ENCODE measurements around the gene TST. TPM values are rescaled to one million over a fixed set of nuclear protein-coding genes. Genes with fewer than 3 reads are reported as not detected.

The TST gene
- total RNA-seq, 1 experiment from 2014 or later, result 165 TPM

DNA sequence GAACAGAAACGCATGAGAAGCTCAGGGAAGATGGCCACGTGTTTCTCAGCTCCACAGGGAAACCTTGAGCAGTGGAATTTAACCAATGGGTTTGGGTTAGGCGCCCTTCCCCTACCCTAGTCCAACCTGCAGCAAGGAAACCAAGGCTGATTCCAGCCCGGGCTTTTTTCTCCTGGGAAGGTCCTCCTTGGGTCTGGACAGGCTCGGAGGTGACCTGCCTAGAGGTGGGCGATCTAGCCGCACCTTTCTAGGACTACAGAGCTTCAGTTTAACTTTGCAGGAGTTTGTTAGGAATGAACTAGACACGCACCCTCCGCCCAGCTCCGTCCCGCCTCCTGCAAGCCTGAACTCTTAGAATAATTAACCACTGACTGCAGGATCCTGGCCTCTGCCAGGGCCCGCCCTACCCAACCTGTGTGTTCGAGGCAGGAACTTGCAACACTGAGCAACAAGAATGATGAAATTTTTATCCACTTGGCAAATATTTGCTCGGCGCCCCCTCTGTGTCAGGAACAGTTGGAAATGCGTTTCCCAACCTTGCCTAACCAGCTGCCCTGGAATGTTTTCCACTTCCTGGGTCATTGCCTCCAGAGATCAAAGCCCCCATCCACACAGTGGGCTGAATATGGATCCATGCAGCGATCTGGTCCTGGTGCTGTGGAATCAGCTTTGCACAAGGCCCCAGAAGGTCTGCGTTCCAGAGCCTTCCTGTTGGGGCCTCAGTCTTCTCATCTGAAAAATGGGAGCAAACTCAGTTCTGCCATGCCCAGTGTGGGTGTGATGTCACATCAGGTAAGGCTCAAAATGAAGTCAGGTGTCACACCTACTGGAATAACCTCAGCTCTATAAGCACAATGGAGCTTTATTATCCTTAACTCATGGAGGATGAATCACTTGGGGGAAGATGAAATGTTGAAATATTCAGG is 13.6 kb upstream of the TST start:
- peak; percentile 84 for DNase-seq (ENCODE audit: low spot score)

DNA sequence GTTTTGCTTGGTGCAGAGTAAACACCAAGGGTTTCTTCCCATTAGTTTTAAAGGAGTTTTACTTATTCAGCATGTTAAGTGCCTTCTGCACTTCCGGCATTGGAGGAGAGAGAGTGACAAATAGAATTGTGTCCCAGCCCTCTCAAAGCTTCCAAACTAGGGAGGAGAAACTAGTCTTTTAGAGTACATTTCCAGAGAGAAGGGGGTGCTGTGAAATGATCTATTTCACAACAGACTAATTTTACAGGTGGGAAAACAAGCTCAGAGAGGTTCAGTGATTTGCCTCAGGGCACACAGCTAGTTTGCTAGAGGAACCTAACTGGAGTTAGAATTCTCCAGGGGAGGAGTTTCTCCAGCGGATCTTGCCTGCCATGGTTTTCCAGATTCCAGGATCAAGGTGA is 12.9 kb upstream of the TST start:
- no peak for DNase-seq (ENCODE audit: low spot score)

DNA sequence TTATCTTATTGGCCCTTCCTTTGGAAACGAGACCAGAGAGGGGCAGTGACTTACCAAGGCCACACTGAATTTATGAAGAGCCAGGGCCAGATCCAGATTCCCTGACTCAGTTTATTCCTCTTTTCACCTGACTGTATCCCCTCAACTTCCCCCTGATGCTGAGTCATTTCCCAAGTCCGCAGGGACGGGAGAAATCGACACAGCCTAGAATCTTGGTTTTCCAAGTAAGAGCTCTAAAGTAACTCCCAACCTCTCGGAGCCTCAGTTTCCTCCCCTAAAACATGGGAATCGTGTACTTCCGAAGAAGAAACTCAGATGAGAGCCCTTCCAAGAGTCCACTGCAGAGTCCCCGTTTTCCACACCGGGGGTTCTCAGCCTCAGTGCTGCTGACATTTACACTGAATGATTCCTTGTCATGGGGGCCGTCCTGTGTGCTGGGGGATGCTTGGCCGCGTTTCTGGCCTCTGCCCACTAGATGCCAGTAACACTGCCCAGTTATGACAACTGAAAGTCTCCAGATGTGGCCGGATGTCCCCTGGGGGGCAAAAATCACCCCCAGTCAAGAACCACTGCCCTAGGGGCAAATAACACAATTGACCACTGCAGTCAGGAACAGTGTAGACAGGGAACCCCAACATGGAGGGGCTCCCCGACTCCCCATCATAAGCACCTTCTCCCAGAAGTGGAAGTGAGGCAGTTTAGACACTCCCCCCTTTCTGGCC is 11.5 kb upstream of the TST start:
- no peak for DNase-seq (ENCODE audit: low spot score)

DNA sequence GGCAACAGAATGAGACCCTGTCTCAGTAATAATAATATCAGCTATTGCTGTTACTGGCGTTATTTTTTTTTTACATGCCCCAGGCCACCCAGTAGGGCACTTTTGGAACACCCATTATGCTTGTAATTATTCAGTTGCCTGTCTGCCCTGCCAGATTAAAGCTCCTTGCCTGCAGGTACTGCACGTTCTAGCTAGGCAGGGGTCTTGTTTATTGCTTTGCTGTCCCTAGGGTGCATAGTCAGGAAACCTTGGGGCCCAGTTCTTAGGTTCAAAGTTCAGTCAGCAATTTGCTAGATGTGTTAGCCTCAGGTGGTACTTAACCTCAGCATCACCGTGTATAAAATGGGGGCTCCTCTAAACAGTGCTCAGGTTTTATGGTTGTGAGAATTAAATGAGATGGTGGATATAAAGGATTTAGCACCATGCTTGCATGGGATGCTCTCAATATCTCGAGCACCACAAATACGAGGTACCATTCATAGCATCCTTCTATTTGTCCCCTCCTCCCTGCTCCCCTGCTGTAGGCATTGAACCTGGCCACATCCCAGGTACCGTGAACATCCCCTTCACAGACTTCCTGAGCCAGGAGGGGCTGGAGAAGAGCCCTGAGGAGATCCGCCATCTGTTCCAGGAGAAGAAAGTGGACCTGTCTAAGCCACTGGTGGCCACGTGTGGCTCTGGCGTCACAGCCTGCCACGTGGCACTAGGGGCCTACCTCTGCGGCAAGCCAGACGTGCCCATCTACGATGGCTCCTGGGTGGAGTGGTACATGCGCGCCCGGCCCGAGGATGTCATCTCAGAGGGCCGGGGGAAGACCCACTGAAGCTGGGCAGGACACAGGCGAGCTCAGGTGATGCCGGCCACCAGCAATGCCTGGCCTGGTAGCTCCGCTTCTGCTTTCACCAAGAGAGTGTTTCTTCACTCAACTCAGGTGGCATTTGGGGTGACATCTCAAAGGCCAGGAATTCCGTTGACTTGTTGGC is 9.7 kb upstream of the TST start:
- no peak for DNase-seq (ENCODE audit: low spot score)

DNA sequence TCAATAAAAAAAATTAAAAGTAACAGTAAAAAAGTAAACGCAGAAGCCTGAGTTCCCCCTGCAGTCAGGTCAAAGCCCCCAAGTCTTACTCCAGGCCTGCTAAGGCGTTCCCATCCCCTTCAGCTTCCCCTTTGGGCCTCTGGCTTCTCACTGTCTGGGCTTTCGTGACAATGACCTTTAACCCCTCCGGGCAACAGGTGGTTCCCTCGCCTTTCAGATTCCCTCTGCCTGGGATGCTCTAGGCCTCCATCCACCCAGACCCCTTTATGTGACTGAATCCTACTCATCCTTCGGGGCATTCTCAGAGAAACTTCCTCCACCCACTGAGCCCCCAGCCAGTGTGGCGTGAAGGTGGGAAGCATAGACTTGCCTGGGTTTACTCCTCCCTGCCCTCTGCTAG is 8.3 kb upstream of the TST start:
- DNase-seq (ENCODE audit: low spot score), result no peak

DNA sequence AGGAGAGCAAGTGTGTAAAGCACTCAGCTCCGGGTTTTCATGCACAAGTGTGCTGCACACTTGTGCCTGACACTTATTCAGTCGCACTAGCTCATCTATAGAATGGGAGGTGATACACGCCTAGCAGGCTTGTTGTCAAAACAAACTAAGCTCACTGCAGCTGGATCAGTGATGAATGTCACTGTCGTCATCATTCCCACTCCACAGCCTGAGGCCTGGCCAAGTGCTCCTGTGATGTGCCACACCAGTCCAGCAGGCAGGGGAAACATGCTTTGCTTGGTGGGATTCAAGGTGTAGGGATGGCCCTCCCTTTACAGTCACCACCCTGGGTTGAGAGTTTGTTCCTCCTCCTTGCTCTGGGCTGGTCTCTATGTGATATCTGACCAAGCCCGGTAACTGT is 7.1 kb upstream of the TST start:
- no peak for DNase-seq (ENCODE audit: low spot score)

DNA sequence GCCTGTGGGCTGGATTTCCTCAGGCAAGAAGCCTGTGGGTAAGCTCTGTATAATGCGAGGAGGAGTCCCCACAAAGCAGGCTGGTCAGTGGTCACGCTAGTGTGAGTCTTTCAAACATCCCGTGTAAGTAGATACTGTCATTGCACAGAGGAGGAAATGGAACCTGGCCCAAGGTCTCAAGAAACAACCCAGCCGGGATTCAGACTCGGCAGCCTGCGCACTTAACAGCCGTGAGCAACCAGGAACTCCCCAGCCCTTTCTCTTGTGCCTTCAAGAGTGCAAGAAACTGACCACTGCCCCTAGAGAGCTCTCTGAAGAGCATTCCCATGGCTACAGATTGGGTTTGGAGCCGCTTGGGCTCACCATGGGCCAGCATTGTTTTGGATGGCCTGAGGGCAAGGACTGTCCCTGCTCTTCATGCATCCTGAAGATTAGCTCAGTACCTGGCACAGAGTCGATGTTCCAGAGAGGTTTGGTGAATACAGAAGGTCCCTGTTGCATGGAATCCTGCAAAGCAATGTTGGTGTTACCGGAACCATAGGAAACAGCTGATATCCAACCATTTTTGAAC is 6.3 kb upstream of the TST start:
- no peak for DNase-seq (ENCODE audit: low spot score)

DNA sequence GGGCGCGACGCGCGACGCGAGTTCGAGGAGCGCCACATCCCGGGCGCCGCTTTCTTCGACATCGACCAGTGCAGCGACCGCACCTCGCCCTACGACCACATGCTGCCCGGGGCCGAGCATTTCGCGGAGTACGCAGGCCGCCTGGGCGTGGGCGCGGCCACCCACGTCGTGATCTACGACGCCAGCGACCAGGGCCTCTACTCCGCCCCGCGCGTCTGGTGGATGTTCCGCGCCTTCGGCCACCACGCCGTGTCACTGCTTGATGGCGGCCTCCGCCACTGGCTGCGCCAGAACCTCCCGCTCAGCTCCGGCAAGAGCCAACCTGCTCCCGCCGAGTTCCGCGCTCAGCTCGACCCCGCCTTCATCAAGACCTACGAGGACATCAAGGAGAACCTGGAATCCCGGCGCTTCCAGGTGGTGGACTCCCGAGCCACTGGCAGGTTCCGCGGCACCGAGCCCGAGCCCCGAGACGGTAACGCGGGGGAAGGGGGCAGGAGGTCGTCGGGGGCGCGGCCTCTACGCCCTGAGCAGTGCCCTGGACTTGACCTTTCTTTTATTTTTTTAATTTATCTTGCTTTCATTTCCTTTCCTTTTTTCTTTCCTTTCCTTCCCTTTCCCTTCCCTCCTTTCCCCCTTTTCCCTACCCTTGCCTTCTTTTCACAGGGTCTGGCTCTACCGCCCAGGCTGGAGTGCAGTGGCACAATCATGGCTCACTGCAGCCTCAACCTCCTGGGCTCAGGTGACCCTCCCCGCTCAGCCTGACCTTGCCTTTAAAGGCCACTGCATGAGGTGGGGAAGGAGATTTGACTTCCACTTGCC is 5.3 kb upstream of the TST start:
- DNase-seq (ENCODE audit: low spot score), result no peak

DNA sequence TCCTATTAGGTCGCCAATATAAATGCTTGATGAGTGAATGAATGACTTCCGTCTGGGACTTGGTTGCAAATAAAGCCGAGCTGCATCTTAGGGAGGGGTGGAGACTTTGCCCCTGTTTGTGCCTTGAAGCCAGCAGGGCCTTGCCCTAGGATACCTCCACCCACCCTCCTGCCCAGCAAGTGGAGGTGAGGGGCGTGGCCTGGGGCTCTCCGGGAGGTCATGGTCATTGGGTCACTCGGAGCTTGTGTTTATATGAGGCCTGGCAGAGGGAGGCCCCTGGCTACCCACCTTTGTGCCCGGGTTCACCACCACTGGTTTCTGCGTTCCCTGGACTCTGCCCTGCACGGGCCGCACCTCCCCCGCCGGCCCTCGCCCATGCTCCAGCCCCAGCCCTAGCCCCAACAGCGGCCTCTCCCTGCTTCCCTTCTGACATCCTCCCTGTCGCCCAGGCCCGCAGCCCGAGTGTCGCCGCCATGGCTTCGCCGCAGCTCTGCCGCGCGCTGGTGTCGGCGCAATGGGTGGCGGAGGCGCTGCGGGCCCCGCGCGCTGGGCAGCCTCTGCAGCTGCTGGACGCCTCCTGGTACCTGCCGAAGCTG is 4.6 kb upstream of the TST start:
- DNase-seq (ENCODE audit: low spot score), result no peak

DNA sequence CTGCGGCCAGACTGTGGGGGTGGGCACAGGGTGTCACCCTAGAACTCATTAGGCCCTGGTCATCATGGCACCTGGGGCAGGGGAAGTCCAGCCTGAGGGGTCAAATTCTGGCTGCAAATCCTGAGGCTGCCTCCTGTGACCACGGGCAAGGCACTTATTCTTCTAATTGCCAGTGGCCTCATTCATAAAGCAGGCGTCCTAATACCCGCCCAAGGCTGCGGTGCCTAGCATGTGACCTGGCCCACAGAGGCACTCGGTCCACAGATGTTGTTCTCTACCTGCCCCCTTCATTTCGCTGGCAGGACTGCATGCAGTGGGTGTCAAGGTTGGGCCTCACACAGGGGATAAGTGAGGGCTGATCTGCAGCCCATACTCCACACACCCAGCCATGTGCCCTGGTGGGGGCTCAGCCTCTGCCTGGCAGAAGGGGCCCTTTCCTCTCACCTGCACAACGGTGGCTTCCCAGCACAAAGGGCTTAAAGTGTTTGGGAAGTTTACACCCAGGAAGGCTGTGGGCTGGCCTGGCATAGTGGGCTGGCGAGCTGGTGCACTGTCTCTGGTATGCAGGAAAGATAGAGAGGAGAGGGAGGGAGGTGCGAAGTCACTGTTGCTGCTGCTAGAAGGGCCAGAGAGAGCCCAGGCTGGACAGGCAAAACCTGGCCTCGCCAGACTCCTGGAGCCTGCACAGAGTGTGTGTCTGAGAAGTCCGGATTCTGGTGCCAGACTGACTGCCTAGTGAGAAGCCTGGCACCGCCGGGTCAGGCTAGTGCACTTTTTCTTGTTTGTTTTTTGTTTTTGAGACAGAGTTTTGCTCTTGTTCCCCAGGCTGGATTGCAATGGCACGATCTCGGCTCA is 3.5 kb upstream of the TST start:
- DNase-seq (ENCODE audit: low spot score), result no peak

DNA sequence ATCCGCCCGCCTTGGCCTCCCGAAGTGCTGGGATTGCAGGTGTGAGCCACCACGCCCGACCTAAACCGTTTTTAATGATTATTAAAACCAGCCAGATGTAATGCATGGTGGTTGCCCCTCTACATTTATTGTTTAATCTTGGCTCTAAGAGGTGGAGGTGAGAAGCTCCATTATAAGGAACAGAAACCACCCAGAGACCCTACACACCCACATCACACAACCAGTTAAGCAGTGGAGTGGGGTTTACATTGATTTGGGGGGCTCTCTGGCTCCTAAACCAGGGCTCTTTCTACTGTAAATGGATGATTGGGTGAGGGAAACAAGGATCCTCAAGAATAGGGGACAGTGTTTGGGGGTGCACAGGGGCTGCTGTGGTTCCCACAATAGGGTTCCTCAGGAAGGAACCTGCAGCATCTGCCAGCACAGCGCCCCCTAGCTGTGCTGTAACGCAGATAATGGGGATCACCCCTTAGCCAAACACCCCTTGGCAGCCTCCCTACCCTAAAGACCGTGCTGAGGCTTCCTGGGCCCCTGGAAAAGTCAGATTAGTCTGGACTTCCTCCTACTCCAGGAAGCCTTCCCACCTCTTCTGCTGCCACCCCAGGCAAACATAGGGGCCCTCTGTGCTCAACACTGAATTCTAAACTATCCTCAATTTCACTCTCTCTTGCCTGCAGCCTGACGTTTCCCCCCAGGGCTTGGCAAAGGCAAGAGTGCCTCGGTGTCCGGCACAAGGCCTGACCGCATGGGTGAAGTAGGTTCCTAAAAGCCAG is 2.6 kb upstream of the TST start:
- peak; percentile 55 for DNase-seq (ENCODE audit: low spot score)

DNA sequence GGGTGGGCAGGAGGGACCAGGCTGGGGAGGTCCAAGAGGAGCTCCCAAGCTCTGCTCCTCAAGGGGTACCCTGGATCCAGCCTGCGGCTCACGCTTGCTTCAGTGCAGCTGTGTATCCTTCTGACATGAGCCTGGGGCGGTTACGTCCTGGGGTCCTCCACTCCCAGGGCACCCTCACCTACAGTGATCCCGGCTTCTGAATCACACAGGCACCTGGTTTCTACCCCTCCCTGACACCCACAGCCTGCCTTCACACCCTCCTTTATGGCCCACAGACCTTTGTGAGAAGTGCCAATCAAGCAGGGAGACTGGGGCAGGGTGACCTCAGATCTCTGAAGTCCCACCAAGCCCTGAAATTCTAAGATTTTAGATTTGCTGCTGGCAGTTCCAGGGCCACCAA is 1.8 kb upstream of the TST start:
- DNase-seq (ENCODE audit: low spot score), result no peak

DNA sequence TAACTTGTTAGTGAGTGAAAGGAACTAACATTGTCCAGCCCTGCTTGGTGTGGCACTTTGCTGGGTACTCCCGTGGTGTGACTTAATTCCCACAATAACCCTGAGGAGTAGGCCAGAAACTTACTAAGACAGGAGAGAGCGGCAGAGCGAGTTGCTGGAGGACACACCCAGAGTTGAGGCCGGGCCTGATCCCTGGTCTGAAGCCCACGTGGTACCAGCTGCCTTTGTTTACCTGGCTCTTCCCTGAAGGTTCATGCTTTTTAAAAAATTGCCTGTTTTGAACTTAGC is 889 bp upstream of the TST start:
- no peak for DNase-seq (ENCODE audit: low spot score)

DNA sequence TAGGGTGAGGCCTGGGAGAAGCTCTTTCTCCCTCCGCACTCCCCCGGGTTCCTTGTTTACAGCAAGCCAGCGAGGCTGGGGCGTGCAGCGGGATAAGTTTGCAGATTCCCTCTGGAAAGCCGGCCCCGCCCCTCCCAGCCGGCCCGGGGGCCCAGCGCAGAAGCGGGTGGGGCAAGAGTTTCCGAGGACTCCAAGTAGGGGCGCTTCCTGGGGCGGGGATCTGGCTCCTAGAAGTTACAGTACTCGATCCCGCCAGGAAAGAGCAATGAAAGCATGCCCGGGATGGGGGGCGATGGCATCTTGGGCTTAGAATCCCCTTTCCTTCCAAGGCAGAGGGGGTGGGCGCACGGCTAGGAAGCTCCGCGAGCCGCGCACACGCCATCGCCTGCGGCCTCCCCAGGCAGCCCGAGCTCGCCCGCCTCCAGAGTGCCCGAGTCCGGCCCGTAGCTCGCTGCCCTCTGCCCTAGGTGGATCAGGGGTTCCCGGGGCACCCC is 385 bp downstream of the TST start:
- DNase-seq (ENCODE audit: low spot score), result peak; percentile 37

DNA sequence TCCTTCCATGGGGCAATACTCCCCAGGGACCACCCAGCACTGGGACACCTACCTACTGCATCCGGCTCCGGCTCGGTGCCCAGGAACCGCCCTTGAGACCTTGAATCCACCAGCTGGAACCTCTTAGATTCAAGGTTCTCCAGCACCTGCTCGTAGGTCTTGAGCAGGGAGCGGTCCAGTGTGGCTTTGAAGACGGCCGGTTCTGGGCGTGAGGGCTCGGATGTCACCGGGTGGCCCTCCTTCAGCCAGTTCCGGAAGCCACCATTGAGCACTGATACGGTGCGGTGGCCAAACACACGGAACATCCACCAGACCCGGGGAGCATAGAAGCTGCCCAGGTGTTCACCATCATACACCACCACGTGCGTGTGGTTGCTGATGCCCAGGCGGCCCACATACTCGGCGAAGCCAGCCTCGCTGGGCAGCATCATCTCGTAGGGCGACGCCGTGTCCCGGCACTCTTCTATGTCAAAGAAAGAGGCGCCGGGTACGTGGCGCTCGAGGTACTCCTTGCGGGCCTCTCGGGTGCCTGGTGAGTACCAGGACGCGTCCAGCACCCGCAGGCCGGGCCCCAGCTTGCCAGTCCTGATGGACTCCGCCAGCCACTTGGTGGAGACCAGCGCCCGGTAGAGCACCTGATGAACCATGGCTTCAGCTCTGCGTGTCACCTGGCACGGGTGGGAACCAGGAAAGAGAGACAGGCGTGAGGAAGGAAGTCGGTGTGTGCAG is 997 bp downstream of the TST start:
- DNase-seq (ENCODE audit: low spot score), result no peak

DNA sequence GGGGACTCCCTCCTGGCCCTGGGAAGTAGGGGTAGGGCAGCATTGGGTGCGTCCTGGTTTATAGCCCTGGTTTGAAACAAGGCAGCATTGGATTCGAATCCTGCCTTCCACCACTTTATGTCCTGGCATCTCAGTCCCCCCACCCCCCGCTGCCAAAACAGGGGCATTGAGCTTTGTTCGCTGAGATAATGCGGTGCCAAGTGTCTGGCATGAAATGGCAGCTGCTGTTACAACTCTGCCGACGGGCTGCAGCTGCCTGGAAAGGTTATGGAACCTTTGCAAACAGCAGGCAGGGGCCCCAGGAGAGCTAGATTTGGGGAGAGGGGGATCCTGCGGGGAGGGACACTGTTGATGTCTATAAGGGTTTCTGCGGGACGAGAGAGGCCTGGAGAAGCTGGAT is 1.9 kb downstream of the TST start:
- no peak for DNase-seq (ENCODE audit: low spot score)

DNA sequence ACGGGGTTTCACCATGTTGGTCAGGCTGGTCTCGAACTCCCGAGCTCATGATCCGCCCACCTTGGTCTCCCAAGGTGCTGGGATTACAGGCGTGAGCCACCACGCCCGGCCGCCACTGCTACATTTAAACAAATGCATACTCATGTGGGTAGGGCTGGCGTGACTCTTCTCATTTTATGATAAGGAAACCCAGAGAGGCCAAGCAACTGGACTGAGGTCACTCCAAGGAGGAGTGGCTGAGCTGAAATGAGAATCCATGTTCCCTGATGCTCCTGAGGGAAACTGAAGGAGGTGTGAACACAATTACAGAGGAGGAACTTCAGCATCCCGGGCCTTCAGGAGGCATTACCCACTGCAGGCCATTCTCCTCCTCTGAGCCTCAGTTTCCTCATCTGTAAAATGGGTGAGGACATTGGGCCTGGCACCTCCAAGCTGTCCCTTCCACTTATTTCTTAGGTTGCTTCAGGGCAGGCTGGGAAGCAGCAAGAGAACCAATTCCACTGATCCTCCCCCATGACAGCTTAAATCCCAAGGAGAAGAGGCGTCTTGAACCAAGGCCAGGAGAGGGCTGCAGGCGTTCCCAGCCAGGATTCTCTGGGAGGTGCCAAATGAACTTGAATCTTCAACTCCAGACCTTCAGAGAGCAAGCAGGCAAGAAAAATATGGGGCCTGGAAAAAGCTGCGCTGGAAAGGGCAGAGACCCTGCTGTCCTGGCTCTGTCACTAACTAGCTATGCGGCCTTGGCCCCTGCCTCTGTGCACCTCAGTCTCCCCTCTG is 2.9 kb downstream of the TST start:
- DNase-seq (ENCODE audit: low spot score), result no peak
